Activated T-helper 2 cell treated with anti-CD3 and anti-CD28 coated beads, Interferon-gamma antibody, Interleukin-2, Interleukin-4, amounts not matched to agents 10 μg/mL and 5 μg/mL and 100 μg/mL, durations not matched to agents 14 hours and 24 hours and 36 hours (primary cell): Measurements from ENCODE around the gene PLCZ1. TPM values are rescaled to one million over a fixed set of nuclear protein-coding genes. Genes with fewer than 3 reads are reported as not detected.
"Not testable (repeated sequence)": the region's sequence is repeated elsewhere in the genome, so short reads cannot be mapped to it uniquely, and the experiment has no call there.

ENCODE experiments used
- DNase-seq: peaks from one replicate; pipeline ENCODE4 v3.0.0; 2021; ENCODE audit warnings: low spot score
- H3K27ac Mint-ChIP-seq: one replicate; pipeline ENCODE4 v1.8.0; 2021; ENCODE audit warnings: mixed read lengths
- H3K27me3 Mint-ChIP-seq: one replicate; pipeline ENCODE4 v1.8.0; 2021; ENCODE audit warnings: low read depth, mixed read lengths
- H3K36me3 Mint-ChIP-seq: one replicate; pipeline ENCODE4 v1.8.0; 2021; ENCODE audit warnings: low read depth, mixed read lengths
- H3K4me1 Mint-ChIP-seq: one replicate; pipeline ENCODE4 v1.8.0; 2021; ENCODE audit warnings: low read depth, mixed read lengths
- H3K4me3 Mint-ChIP-seq: one replicate; pipeline ENCODE4 v1.8.0; 2021; ENCODE audit warnings: low read depth, mild to moderate bottlenecking, moderate library complexity, mixed read lengths
- H3K9me3 Mint-ChIP-seq: one replicate; pipeline ENCODE4 v1.8.0; 2021; ENCODE audit warnings: mixed read lengths
- intact Hi-C: fragments of 100-400 bp; cut with micrococcal nuclease; formaldehyde crosslinking; loops from one replicate; pipeline ENCODE4 v1.15.1; 2023
- total RNA-seq: library from RNA; stranded (reverse); gene quantifications from 2 replicates; pipeline ENCODE4 v1.2.3, GENCODE V29; 2022

The PLCZ1 gene
- total RNA-seq, 1 donor from 2014 or later: not detected

DNA sequence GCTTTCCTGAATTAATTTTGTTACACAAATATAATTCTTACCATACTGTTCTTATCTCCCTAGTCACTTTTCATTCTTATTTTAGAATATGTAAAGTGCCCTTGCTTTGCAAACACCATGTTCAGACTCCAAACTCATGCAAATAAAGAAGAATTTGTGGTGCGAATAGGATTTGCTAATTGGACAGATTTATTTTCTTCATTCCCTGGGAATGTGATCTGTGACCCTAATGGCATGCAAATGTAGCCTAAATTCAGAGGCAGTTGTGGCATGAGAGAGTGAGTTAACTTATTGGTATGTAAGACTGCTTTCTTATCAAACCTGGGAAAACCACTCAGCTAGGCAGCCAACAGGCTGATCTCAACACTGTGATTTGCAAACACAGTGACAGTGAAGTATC, 10.1 kb upstream of the PLCZ1 start:
- DNase-seq: no peak
- peaks cover 13% of the 10 kb centered on the region for H3K9me3 Mint-ChIP-seq
- intact Hi-C loops: no loop called here
- no peaks in the 10 kb centered on the region for H3K4me1 Mint-ChIP-seq
- no peak overlapping the region for H3K4me3 Mint-ChIP-seq
- no peak overlapping the region for H3K27ac Mint-ChIP-seq
- H3K36me3 Mint-ChIP-seq: no peaks in the 10 kb centered on the region
- H3K27me3 Mint-ChIP-seq: no peaks in the 10 kb centered on the region

DNA sequence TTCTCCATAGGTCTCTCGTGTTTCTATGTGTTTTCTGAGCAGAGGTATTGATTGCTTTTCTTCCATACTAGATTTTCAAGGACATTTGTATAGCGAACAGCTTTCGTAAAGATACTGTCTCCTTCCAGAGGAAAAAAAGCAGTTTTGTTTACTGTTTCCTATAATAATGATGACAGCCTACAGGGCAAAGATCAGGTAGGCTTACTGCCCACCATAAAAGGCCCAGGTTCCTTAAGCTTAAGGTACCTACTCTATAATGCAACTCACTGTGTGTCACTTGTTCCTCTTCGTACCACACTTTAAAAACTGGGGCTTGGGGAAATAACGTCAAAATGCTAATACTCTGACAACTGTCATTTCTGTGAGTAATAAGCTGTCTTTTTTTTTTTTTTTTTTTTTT, 6.7 kb downstream of the PLCZ1 start:
- no peaks in the 10 kb centered on the region for H3K4me1 Mint-ChIP-seq
- no peaks in the 10 kb centered on the region for H3K27me3 Mint-ChIP-seq
- no peak for DNase-seq
- no peak overlapping the region for H3K27ac Mint-ChIP-seq
- H3K36me3 Mint-ChIP-seq: no peaks in the 10 kb centered on the region
- H3K4me3 Mint-ChIP-seq: no peak overlapping the region
- intact Hi-C loops: no loop called here
- peaks cover 29% of the 10 kb centered on the region for H3K9me3 Mint-ChIP-seq

DNA sequence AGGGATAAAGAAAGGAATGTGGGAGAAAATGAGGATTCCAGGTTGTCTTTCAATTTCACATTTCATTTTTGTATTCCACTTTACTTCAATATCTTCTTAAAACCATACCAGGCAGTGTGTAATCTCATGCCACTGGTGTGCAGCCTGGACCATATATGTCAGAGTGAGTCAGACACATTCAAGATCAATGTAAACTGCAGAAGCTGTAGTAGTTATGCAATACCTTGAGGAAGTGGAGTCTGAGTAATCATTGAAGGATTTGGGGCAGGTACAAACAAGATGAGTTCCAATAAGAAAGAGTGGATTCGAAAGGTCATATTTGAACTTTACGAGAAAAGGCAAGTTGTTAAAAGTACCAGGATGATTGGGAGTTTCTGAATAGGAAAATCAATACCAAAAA, 14.1 kb downstream of the PLCZ1 start:
- H3K4me1 Mint-ChIP-seq: no peaks in the 10 kb centered on the region
- no peaks in the 10 kb centered on the region for H3K27me3 Mint-ChIP-seq
- intact Hi-C loops: no loop called here
- H3K4me3 Mint-ChIP-seq: no peak overlapping the region
- no peak for DNase-seq
- H3K27ac Mint-ChIP-seq: no peak overlapping the region
- H3K36me3 Mint-ChIP-seq: no peaks in the 10 kb centered on the region
- H3K9me3 Mint-ChIP-seq: peaks cover 22% of the 10 kb centered on the region

DNA sequence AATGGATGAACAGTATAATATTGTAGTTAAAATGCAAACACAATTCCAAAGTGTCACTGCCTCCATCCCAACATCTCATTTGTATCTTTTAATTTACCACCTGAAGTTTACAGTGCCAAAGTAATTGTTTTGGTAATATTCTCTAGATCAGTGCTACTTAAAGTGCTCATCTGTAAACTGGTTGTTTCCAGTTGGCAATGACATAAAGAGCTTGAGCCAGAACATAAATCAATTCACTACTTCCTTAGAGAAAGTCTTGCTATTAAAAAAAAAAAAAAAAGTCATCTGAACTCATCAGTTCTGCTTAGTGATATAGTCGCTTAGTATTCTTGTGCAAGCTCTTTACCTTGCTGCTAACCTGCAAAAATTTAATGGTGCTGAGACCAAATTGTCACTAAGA, 16.4 kb downstream of the PLCZ1 start:
- Mint-ChIP-seq H3K27me3 (no peaks in the 10 kb centered on the region), H3K27ac (no peak overlapping the region), H3K4me1 (no peaks in the 10 kb centered on the region), H3K36me3 (no peaks in the 10 kb centered on the region), H3K9me3 (peaks cover 19% of the 10 kb centered on the region), H3K4me3 (no peak overlapping the region)
- no peak for DNase-seq
- intact Hi-C loops: no loop called here

DNA sequence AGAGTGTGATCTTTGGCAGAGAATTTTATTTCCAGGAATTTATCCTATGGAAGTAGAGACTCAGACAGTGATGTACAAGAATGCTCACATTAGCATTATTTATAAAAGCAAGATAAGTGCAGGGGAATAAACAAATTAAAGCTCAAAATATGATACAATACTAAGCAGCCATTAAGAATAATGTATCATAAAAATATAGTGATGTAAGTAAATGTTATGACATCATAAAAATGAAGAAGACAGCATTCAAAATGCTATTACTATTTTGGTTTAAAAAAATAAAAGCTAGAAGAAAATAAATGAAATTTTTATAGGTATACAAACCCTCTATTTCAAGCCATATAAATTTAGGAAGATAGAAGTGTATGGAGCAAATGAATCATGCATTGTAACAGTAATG, 17.1 kb downstream of the PLCZ1 start:
- Mint-ChIP-seq H3K9me3 (peaks cover 19% of the 10 kb centered on the region), H3K36me3 (no peaks in the 10 kb centered on the region)

DNA sequence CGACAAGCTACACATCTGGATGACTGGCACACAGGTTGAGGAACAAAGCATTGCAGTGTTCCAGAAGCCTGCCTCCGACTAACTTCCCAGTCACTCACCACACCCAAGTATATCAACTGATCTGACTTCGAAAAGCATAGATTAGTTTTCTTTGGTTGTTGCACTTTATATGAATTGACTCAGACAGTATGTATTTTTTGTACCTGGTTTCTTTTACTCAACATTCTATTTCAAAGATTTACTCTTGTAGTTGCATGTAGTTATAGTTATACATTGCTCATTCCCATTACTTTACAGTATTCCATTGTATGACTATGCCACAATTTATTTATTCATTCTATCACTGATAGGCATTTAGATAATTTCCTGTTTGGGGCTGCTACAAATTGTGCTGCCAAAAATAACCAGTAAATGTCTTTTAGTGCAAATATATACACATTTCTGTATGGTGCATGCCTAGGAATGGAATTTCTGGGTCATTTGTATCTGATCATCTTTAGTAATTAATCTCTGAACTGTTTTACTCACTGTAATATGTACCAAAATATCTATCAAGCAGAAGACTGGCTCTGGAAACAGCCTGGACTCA, 17.8 kb downstream of the PLCZ1 start:
- intact Hi-C loops: no loop called here
- H3K9me3 Mint-ChIP-seq: peaks cover 17% of the 10 kb centered on the region
- H3K36me3 Mint-ChIP-seq: no peaks in the 10 kb centered on the region
- DNase-seq: no peak
- no peak overlapping the region for H3K4me3 Mint-ChIP-seq
- H3K27ac Mint-ChIP-seq: no peak overlapping the region
- H3K27me3 Mint-ChIP-seq: no peaks in the 10 kb centered on the region
- H3K4me1 Mint-ChIP-seq: no peaks in the 10 kb centered on the region

More for the DNA sequence above, 17.1 kb downstream of the PLCZ1 start:
- no peak overlapping the region for H3K27ac Mint-ChIP-seq
- intact Hi-C loops: no loop called here
- DNase-seq: no peak
- no peak overlapping the region for H3K4me3 Mint-ChIP-seq
- H3K27me3 Mint-ChIP-seq: no peaks in the 10 kb centered on the region
- H3K4me1 Mint-ChIP-seq: no peaks in the 10 kb centered on the region

DNA sequence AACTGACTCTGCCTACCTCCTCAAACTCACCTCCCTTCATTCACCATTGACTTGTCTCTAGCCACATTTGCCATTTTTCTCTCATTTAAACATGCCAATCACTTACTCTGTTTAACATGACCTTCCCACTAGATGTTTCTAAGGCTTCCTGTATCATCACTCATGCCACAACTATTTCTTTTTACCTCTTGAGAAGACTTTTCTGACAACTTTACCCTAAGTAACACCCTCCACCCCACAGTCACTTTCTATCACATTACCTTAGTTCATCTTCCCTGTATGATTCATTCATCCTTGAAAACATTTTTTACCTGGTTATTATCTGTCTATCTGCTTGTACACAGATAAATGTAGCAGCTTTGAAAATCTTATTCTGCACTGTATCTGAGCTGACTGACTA, 19.4 kb downstream of the PLCZ1 start:
- H3K4me1 Mint-ChIP-seq: no peaks in the 10 kb centered on the region
- no peaks in the 10 kb centered on the region for H3K27me3 Mint-ChIP-seq
- intact Hi-C loops: no loop called here

DNA sequence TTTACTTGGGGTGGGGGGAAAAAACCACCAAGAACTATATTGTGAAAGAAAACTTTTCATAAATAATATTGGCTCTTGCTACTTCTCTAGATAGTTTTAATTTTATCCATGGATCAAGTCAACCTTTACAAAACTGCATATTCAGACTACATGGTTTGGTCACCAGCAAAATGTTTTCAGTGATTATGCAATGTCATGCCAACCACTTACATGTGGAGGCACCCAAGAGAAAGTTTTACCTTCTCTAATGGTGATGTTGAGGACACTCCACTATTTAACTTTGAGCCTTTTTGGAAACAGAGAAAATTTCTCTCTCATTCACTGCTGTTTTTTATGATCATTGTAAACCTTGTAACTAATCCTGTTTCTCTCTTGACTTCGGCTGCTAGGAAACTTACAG, 21.6 kb downstream of the PLCZ1 start:
- H3K4me3 Mint-ChIP-seq: no peak overlapping the region
- intact Hi-C loops: no loop called here
- H3K27ac Mint-ChIP-seq: no peak overlapping the region
- no peaks in the 10 kb centered on the region for H3K36me3 Mint-ChIP-seq
- no peaks in the 10 kb centered on the region for H3K27me3 Mint-ChIP-seq
- DNase-seq: no peak
- no peaks in the 10 kb centered on the region for H3K4me1 Mint-ChIP-seq
- peaks cover 21% of the 10 kb centered on the region for H3K9me3 Mint-ChIP-seq

More for the DNA sequence above, 19.4 kb downstream of the PLCZ1 start:
- Mint-ChIP-seq H3K36me3 (no peaks in the 10 kb centered on the region), H3K27ac (no peak overlapping the region), H3K9me3 (peaks cover 17% of the 10 kb centered on the region), H3K4me3 (no peak overlapping the region)
- DNase-seq: no peak

DNA sequence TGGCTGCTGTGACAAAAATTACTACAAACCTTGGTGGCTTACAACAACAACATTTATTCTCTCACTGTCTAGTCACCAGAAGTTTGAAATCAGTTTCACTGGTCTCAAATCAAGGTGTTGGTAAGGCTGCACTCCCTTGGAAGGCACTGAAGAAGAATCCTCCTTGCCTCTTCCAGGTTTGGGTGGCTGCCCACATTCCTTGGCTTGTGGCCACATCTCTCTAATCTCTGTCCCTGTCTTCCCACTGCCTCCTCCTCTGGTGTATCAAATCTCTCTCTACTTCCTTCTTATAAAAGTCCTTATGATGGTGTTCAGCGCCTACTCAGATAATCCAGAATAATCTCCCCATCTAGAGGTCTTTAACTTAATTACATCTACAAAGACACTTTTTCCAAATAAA, 31.0 kb downstream of the PLCZ1 start:
- no peak for DNase-seq
- H3K36me3 Mint-ChIP-seq: no peaks in the 10 kb centered on the region
- H3K9me3 Mint-ChIP-seq: peaks cover 34% of the 10 kb centered on the region
- H3K27me3 Mint-ChIP-seq: no peaks in the 10 kb centered on the region
- no peak overlapping the region for H3K27ac Mint-ChIP-seq
- intact Hi-C loops: no loop called here
- H3K4me3 Mint-ChIP-seq: no peak overlapping the region
- no peaks in the 10 kb centered on the region for H3K4me1 Mint-ChIP-seq

DNA sequence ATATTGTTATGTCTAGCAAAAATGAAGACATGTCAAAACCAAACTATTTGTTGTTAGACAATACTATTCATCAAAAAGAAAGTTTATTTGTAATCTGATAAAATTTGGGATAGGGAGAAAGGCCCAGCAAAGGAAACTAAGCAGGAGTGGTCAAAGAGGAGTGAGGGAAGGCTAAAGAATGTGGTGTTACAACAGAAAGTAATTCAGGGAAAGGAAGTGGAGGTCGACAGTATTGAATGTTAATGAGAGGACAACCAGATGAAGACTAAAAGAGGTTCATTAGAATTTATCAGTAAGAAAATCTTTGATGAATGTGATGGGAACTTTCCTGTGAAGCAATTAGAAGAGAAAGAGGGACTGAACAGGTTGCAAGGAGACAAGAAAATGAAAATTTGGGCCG, 33.9 kb downstream of the PLCZ1 start:
- intact Hi-C loops: no loop called here
- Mint-ChIP-seq H3K9me3 (peaks cover 28% of the 10 kb centered on the region), H3K4me1 (no peaks in the 10 kb centered on the region), H3K4me3 (no peak overlapping the region), H3K27me3 (no peaks in the 10 kb centered on the region), H3K27ac (no peak overlapping the region), H3K36me3 (no peaks in the 10 kb centered on the region)
- no peak for DNase-seq

DNA sequence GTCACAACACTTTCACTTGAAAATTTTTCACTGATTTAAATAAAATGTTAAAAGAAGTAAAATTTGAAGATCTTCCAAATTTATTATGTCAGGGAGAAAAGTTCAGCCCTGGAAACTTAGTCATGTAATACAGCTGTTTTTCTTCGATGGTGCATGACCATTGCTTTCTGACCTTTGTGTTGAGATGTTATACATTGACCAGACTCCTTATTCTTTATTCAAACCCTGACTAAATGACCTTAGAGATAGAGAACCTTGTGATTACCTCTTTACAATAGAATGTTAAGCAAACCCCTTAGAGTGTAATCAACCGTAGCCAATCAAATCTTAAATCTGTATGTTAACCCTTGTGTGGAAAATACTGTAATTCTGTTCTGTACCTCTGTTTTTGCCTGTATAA, 34.5 kb downstream of the PLCZ1 start:
- no peak for DNase-seq

DNA sequence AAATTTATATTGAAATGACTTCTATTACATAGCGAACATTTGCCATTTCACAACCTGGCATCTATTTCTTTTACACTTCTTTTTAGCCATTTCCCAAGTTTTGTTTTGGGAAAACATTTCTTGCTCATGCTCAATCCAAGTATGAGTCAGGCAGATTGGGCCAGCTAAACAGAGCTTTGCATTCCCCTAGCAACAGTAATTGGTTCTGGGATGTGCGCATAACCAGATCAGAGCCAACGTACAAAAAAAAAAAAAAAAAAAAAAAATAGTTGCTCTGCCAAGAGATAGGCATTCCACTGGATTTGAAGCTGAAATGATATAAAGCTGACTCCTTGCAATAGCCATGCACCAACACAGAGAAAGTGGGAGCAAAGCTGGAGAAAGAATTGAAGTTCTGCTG, 37.5 kb downstream of the PLCZ1 start:
- no peak for DNase-seq
- no peaks in the 10 kb centered on the region for H3K36me3 Mint-ChIP-seq
- H3K4me1 Mint-ChIP-seq: no peaks in the 10 kb centered on the region
- no peak overlapping the region for H3K27ac Mint-ChIP-seq
- peaks cover 25% of the 10 kb centered on the region for H3K9me3 Mint-ChIP-seq
- intact Hi-C loops: no loop called here
- no peak overlapping the region for H3K4me3 Mint-ChIP-seq
- H3K27me3 Mint-ChIP-seq: no peaks in the 10 kb centered on the region

More for the DNA sequence above, 34.5 kb downstream of the PLCZ1 start:
- Mint-ChIP-seq H3K4me3 (no peak overlapping the region), H3K4me1 (no peaks in the 10 kb centered on the region), H3K9me3 (peaks cover 30% of the 10 kb centered on the region), H3K27me3 (no peaks in the 10 kb centered on the region), H3K27ac (no peak overlapping the region), H3K36me3 (no peaks in the 10 kb centered on the region)
- intact Hi-C loops: no loop called here

DNA sequence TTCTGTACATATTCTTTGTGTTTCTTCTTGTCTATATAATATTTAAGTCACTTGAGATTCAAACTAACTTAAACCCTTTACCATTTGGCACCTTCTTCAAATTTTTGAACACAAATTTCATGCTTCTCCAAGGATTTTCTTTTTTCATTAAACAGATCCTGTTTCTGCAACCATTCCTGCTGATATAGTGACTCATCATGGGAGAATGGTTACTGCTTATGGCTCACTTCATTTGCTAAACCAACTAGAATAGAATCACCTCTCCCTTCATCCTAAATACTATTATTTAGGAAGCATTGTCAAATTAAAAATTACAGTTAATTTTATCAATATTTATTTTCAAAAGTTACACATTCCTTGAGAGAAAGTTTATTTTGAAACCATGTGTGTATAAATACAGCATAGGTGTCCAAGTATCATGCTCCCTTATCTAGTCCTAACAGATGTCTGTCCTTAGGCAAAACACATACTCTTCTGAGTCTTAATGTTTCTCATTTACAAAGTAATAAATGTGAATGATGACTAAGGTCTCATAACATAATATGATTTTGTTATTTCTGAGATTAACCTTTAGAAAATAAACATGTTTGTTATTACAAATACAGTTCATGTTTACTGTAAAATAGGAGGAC, 40.7 kb downstream of the PLCZ1 start:
- Mint-ChIP-seq H3K9me3 (peaks cover 22% of the 10 kb centered on the region), H3K27me3 (no peaks in the 10 kb centered on the region), H3K4me1 (no peaks in the 10 kb centered on the region), H3K36me3 (no peaks in the 10 kb centered on the region), H3K4me3 (no peak overlapping the region), H3K27ac (no peak overlapping the region)
- no peak for DNase-seq
- intact Hi-C loops: no loop called here

DNA sequence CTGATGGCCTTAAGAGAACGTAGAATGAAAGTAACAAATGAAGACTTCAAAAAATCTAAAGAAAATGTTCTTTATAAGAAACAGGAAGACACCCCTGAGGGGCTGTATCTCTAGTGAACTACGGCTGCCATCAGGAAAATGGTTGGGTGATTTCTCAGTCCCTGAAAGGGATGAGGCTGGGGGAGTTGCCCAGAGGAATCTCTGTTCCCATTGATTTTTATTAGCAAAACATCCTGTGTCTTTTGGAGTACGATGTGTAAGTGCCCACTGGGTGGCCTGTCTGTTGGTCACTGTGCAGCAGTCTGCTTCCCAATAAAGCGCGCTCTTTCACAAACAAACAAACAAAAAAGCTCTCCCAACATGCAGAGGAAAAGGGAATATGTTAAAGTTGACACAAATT, 43.8 kb downstream of the PLCZ1 start:
- H3K27ac Mint-ChIP-seq, intact Hi-C loops, H3K4me1 Mint-ChIP-seq, DNase-seq, H3K36me3 Mint-ChIP-seq, H3K27me3 Mint-ChIP-seq, H3K4me3 Mint-ChIP-seq: not testable (repeated sequence)
- peaks cover 33% of the 10 kb centered on the region for H3K9me3 Mint-ChIP-seq
